ENCODE data around the gene INSYN2A.

DNA sequence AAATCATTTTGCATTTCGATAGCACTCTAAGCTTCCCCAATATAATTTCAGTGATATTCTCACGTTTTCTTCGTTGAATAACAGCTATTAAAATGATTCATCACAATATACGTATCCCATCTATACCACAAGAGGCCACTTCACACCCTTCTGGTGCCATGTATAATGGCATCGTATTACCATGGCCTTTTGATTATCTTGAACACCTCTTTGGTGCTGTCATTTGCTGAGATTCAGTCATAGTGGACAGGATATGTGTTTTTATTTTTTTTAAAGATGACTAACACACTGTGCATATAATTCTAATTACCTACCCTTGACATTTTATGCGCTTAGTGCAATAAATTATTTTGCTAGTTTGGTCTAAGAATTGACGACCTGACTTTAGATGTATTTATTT is 6.7 kb upstream of the INSYN2A start:
- TF ChIP-seq EZH2 (IDR thresholded peaks at IDR 0.05; ENCODE audit: insufficient read depth, poor library complexity, severe bottlenecking) (no peak), EZH2phosphoT487 (IDR thresholded peaks at IDR 0.05; ENCODE audit: insufficient read depth, low read depth) (no peak)
